Naive B cell (primary cell): ENCODE measurements around the gene MIER1. TPM values are rescaled to one million over a fixed set of nuclear protein-coding genes. Genes with fewer than 3 reads are reported as not detected.
"Not testable (repeated sequence)": the region's sequence is repeated elsewhere in the genome, so short reads cannot be mapped to it uniquely, and the experiment has no call there.

Experiments
- ATAC-seq, 2 donors: fragments of 150-1000 bp; cut with Tn5 transposase; 2 replicates each; pipeline ENCODE4 v1.10.0; 2021; ENCODE audit warnings: low read depth in 2 of 2, mild to moderate bottlenecking in 2 of 2, moderate library complexity in 2 of 2
- DNase-seq: peaks from one replicate; pipeline ENCODE4 v3.0.0; 2022
- H3K27ac Mint-ChIP-seq, 6 donors: one replicate each; pipeline ENCODE4 v1.8.0; 2020 to 2022; ENCODE audit warnings: mild to moderate bottlenecking in 6 of 6, mixed read lengths in 6 of 6, moderate library complexity in 5 of 6, inconsistent platforms in 2 of 6
- H3K27me3 Mint-ChIP-seq, 3 donors: one replicate each; pipeline ENCODE4 v1.8.0; 2021 to 2022; ENCODE audit warnings: mixed read lengths in 3 of 3, mild to moderate bottlenecking in 1 of 3
- H3K36me3 Mint-ChIP-seq, 2 donors: one replicate each; pipeline ENCODE4 v1.8.0; 2020 to 2022; ENCODE audit warnings: mixed read lengths in 2 of 2, inconsistent platforms in 1 of 2, mild to moderate bottlenecking in 1 of 2
- H3K4me1 Mint-ChIP-seq, 3 donors: one replicate each; pipeline ENCODE4 v1.8.0; 2020 to 2022; ENCODE audit warnings: mixed read lengths in 3 of 3, inconsistent platforms in 1 of 3, mild to moderate bottlenecking in 1 of 3, moderate library complexity in 1 of 3
- H3K4me3 Mint-ChIP-seq, 8 donors: one replicate each; pipeline ENCODE4 v1.8.0; 2020 to 2022; ENCODE audit warnings: mild to moderate bottlenecking in 8 of 8, mixed read lengths in 8 of 8, moderate library complexity in 8 of 8, inconsistent platforms in 2 of 8
- H3K9me3 Mint-ChIP-seq, 7 donors: one replicate each; pipeline ENCODE4 v1.8.0; 2020 to 2022; ENCODE audit warnings: mixed read lengths in 7 of 7, mild to moderate bottlenecking in 5 of 7, inconsistent platforms in 2 of 7, moderate library complexity in 1 of 7
- polyA plus RNA-seq, 6 donors: library from polyadenylated mRNA; unstranded; fragments of 300-500 nt; fragmentation: Illumina TruSeq; gene quantifications; one replicate each; pipeline ENCODE4 v1.2.3, GENCODE V29; 2021; ENCODE audit warnings: low read depth in 6 of 6

Gene MIER1
- 10 to 100 TPM; 21.1 to 40.5 (median 35.9) TPM for polyA plus RNA-seq

DNA sequence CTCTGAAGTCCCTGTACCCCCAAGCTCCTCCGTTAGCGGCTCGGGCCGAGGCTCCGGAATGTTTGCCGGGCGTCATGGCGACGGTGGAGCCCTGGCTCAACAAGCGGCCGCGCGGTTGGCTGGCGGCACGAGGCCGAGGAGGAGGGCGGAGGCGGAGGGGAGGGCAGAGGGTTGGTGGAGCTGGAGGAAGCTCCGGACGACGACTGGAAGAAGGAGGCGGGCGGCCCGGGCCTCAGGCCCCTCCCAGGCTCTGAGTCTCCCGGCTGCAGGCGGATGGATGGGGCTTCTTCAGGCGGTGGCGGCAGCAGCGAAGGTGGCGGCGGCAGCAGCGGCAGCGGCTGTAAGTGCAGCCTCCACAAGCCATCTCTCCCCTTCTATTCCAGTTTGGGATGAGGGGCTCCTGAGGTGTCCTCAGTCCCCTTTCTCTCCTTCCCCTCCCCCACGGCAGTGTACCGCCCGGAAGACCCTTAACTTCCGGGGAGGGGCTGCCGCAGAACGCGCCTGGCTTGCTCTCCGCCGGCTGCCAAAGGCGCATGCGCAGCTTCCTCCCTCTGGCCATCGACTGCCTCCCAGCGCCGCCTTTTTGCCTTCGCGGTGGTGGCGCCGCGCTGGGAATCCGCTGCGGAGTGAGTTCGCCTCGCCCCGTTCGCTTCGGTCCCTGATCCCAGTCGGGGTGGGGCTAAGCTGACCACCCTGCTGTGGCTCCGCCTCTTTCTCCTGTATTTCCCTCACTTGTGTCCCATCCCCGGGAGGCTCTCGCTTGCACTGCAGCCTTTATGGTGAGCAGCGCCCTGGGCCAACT, at the start of gene MIER1, which contains the start of gene DNAI4:
MIER1 (plus strand) TSS at position 235 of the 802 bp plus-strand sequence; CDS start at position 274, 39 bp downstream.
DNAI4 (minus strand) TSS at position 101 of the 802 bp plus-strand sequence; CDS start at position 76, 25 bp downstream.
- DNase-seq = peak; percentile 99
- peaks cover 23 to 31% (median 24%) of the 10 kb centered on the region in 3 donors for H3K4me1 Mint-ChIP-seq
- peak; percentile 91 to 93 for ATAC-seq
- no peaks in the 10 kb centered on the region for H3K27me3 Mint-ChIP-seq
- peak within 1 kb of the TSS; percentile 98 to 99 (median 98) for H3K27ac Mint-ChIP-seq
- no peaks in the 10 kb centered on the region for H3K36me3 Mint-ChIP-seq
- H3K4me3 Mint-ChIP-seq = peak within 1 kb of the TSS; percentile 95 to 99 (median 96)
- no peaks in the 10 kb centered on the region for H3K9me3 Mint-ChIP-seq

DNA sequence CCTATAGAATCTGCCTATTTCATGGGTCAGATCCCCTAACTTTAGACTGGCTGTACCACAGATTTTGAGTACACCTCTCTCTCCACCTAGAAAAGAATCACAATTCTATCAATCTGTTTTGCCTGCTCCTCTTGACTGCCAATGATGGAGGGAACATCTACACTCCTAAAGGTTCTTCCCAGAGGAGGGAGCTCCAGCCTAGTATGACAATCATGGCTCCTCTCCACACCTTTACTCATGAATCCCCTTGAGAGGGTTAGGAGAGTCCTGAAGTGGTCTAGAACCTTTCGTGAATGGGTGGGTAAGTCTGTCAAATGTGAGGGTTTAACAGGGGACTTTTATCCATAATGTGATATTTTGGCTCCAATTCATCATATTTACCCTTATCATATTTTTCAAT, 48.1 kb upstream of the MIER1 start:
- H3K27me3 Mint-ChIP-seq = no peaks in the 10 kb centered on the region
- H3K9me3 Mint-ChIP-seq = peaks cover 8 to 31% (median 14%) of the 10 kb centered on the region in 7 donors

DNA sequence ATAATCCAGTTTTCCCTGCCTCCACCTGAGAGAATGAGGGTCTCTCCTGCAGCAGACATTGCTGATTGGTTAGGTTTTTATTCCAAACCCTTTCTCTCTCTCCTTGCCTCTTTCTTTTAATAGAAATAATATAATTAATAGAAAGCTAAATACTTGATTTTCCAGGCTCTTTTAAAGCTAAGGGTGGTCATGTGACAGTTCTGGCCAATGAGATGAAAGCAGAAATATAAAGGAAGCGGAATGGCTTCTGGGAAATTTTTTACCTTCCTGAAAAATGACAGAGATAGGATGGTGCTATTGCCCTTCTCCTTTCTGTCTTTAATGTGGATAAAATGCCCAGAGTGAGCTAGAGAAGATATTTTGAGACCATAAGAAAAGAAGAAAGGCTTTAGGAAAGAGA, 35.8 kb upstream of the MIER1 start:
- H3K27ac Mint-ChIP-seq = no peak overlapping the region
- peaks cover 0 to 6% (median 1%) of the 10 kb centered on the region in 7 donors for H3K9me3 Mint-ChIP-seq
- peaks cover 0 to 8% (median 3%) of the 10 kb centered on the region in 3 donors for H3K4me1 Mint-ChIP-seq
- ATAC-seq = no peak
- DNase-seq = no peak
- H3K36me3 Mint-ChIP-seq = no peaks in the 10 kb centered on the region
- H3K4me3 Mint-ChIP-seq = no peak overlapping the region
- H3K27me3 Mint-ChIP-seq = no peaks in the 10 kb centered on the region

More for the DNA sequence above, 48.1 kb upstream of the MIER1 start:
- ATAC-seq (no peak), DNase-seq (no peak)
- H3K4me1 Mint-ChIP-seq = no peaks in the 10 kb centered on the region
- no peak overlapping the region for H3K27ac Mint-ChIP-seq
- H3K36me3 Mint-ChIP-seq = peaks cover 10% of the 10 kb centered on the region in 2 donors
- no peak overlapping the region for H3K4me3 Mint-ChIP-seq

DNA sequence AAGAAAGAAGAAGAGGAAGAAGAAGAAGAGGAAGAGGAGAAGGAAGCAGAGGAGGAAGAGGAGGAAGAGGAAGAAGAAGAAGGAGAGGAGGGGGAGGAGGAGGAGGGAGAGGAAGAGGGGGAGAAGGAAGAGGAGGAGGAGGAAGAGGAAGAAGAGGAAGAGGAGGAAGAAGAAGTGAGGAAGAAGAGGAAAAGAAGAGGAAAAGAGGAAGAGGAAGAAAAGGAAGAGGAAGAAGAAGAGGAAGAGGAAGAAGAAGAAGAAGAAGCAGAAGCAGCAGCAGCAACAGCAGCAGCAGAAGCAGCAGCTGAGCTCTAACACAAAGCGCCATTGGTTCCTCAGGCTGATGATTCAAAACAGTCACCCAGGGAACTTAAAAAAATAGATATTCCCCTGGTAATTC, 34.2 kb upstream of the MIER1 start:
- ATAC-seq (no peak), DNase-seq (no peak)
- Mint-ChIP-seq H3K27ac (peak overlapping the region in 1 of 6 donors; percentile 91), H3K36me3 (no peaks in the 10 kb centered on the region), H3K4me1 (peaks cover 0 to 8% (median 3%) of the 10 kb centered on the region in 3 donors), H3K27me3 (no peaks in the 10 kb centered on the region), H3K4me3 (no peak overlapping the region), H3K9me3 (peaks cover 0 to 6% (median 1%) of the 10 kb centered on the region in 7 donors)

DNA sequence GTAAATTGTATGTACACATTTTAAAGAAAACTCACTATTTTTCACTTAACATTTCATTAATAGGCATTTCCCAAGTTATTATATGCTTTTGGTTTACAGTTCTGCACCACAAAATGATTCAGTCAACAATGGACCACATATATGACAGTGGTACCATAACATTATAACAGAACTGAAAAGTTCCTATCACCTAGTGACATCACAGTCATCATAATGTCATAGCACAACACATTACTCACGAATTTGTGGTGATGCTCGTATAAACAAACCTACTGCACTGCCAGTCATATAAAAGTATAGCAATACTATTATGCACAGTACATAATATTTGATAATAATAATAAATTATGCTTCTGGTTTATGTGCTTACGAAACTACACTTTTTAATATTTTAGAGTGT, 31.1 kb upstream of the MIER1 start:
- Mint-ChIP-seq H3K4me1 (peaks cover 0 to 8% (median 3%) of the 10 kb centered on the region in 3 donors), H3K27me3 (no peaks in the 10 kb centered on the region), H3K27ac (no peak overlapping the region), H3K9me3 (peaks cover 0 to 6% (median 1%) of the 10 kb centered on the region in 7 donors), H3K36me3 (no peaks in the 10 kb centered on the region), H3K4me3 (no peak overlapping the region)
- ATAC-seq = no peak
- no peak for DNase-seq

DNA sequence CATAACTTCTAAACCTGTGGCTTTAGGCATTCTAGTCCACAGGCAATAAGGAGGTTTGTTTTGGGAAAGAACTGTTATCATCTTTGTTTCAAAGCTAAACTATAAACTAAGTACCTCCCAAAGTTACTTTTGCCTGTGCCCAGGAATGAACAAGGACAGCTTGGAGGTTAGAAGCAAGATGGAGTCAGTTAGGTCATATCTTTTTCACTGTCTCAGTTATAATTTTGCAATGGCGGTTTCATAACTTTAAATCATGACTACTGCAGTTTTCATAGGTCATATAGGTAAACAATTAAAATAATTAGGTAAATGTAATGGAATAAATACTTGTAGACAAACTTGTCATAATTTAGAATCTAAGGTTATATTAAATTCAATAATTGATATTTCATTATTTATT, 9.6 kb upstream of the MIER1 start:
- H3K27ac Mint-ChIP-seq, H3K4me3 Mint-ChIP-seq, ATAC-seq, DNase-seq, H3K36me3 Mint-ChIP-seq, H3K4me1 Mint-ChIP-seq, H3K27me3 Mint-ChIP-seq: not testable (repeated sequence)
- H3K9me3 Mint-ChIP-seq = peaks cover 0 to 11% (median 3%) of the 10 kb centered on the region in 7 donors

DNA sequence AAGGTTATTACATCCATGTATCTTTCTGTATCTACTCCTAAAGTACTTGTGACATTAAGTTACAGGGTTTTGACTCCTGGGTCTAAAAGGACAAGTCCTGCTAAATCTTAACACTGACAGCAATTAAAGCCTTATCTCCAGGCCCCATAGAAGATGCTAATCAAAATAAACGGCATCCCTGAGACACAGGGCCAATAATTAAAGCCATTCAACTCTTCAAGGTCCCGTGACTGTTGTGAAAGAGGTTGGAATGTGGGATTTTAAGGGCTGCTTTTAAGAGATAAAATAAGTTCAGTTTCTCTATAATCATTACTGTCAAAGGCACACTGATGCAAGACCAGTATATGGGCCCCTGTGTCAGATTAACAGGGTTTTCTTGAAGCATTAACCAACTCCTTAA, 8.5 kb upstream of the MIER1 start:
- H3K36me3 Mint-ChIP-seq = peaks cover 0 to 8% of the 10 kb centered on the region in 2 donors
- ATAC-seq (no peak), DNase-seq (no peak)
- no peaks in the 10 kb centered on the region for H3K4me1 Mint-ChIP-seq
- no peak overlapping the region for H3K4me3 Mint-ChIP-seq
- H3K27me3 Mint-ChIP-seq = no peaks in the 10 kb centered on the region
- peaks cover 0 to 11% (median 3%) of the 10 kb centered on the region in 7 donors for H3K9me3 Mint-ChIP-seq
- no peak overlapping the region for H3K27ac Mint-ChIP-seq

DNA sequence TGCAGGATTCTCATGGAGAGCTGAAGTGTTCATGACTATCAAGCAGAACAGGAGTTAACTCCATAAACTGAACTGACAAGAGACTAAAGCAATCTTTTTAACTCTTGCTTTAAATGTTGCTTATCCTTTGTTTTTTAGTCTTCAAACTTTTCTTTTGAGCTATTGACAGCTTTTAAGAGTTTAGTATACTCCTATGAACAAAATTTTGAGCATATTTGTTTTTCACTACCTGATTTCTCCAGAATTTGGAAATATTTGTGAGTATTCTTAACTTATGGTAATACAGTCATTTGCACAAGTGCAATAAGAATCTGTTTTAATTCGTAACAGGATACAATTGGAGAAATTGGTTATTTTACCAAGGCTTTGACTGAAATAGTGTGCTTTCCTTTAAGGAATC, 7.3 kb upstream of the MIER1 start:
- Mint-ChIP-seq H3K27me3 (no peaks in the 10 kb centered on the region), H3K36me3 (peaks cover 0 to 6% of the 10 kb centered on the region in 2 donors), H3K4me1 (no peaks in the 10 kb centered on the region), H3K4me3 (no peak overlapping the region), H3K9me3 (peaks cover 0 to 11% (median 3%) of the 10 kb centered on the region in 7 donors), H3K27ac (no peak overlapping the region)
- no peak for DNase-seq
- no peak for ATAC-seq

DNA sequence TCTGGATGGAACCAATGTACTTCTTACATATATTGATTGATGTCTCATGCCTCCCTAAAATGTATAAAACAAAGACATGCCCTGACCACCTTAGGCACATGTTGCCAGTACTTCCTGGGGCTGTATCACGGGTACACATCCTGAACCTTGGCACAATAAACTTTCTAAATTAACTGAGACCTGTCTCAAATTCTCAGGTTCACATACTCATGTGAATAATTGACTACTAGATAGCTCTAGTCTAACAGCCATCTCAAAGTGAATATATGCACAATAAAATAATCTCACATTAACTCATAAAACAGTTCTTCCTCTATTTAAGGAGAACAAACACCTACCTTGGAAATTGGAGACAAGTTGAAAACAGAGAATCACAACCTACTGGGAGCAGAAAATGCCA, 5.7 kb upstream of the MIER1 start:
- H3K4me3 Mint-ChIP-seq = peak overlapping the region in 1 of 8 donors; percentile 6
- peaks cover 5 to 8% (median 6%) of the 10 kb centered on the region in 3 donors for H3K4me1 Mint-ChIP-seq
- peaks cover 0 to 11% (median 3%) of the 10 kb centered on the region in 7 donors for H3K9me3 Mint-ChIP-seq
- no peaks in the 10 kb centered on the region for H3K27me3 Mint-ChIP-seq
- peaks cover 0 to 4% of the 10 kb centered on the region in 2 donors for H3K36me3 Mint-ChIP-seq
- no peak for DNase-seq
- peak overlapping the region in 1 of 6 donors; percentile 49 for H3K27ac Mint-ChIP-seq
- ATAC-seq = no peak

DNA sequence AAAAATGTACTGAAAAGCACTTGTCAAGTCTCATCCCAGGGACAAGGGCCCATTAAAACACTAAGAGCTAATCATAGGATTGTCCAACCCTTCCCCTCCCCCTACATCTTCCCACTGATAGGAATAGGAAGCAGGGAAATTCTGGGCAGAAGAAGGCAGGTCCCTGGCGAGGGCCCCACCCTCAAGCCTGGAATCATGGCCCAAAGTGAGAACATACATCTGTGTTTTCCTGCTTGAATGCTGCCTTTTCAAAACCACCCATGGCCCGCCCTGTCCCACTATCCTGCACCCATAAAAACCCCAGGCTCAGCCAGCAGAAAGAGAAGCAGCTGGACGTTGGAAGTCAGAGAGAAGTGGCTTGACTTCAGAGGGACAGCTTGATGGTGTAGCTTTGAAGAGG, 5.0 kb upstream of the MIER1 start:
- no peak overlapping the region for H3K27ac Mint-ChIP-seq
- no peak for ATAC-seq
- H3K9me3 Mint-ChIP-seq = peaks cover 0 to 11% (median 3%) of the 10 kb centered on the region in 7 donors
- no peak for DNase-seq
- no peak overlapping the region for H3K4me3 Mint-ChIP-seq
- H3K27me3 Mint-ChIP-seq = no peaks in the 10 kb centered on the region
- H3K4me1 Mint-ChIP-seq = peaks cover 6 to 15% (median 9%) of the 10 kb centered on the region in 3 donors
- peaks cover 0 to 4% of the 10 kb centered on the region in 2 donors for H3K36me3 Mint-ChIP-seq

DNA sequence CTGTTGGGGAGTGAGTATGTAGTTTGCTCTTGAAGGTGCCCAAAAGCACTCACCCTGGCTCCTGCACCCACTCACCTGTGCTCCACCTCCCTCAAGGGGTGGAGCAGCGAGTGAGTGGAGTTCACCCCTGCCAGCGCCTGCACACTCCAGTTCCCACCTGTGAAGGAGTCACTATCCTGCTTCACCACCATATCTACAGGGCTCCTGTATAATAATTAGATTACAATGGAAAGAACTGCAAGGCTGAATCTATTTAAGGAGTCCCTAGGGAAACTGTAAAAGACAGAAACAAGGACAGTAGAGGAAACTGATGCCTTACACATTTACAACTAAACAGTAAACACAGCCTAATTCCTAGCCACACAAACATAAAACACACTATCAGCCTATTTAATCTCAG, 4.2 kb upstream of the MIER1 start:
- no peak for ATAC-seq
- peaks cover 11 to 17% (median 13%) of the 10 kb centered on the region in 3 donors for H3K4me1 Mint-ChIP-seq
- H3K36me3 Mint-ChIP-seq = peaks cover 0 to 4% of the 10 kb centered on the region in 2 donors
- no peak overlapping the region for H3K27ac Mint-ChIP-seq
- no peaks in the 10 kb centered on the region for H3K27me3 Mint-ChIP-seq
- H3K4me3 Mint-ChIP-seq = peak overlapping the region in 1 of 8 donors; percentile 73
- H3K9me3 Mint-ChIP-seq = peaks cover 0 to 11% (median 3%) of the 10 kb centered on the region in 7 donors
- no peak for DNase-seq

DNA sequence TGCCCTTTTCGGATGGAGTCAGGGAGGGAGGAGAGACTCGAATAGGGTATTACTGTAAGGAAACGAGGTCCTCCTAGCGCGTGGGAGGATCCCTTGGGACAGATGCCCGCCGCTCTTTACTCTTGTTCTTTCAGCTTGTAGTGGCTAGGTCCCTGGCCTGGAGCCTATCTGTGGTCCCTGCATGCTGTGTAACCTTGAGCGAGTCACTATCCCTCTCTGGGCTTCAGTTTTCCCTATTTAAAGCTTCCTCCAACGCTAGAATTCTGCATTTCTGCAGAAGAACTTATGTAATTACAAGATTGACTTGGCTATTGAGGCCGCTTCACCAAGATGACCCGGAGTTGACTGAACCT, 744 bp downstream of the MIER1 start:
- no peaks in the 10 kb centered on the region for H3K27me3 Mint-ChIP-seq
- H3K9me3 Mint-ChIP-seq = no peaks in the 10 kb centered on the region
- ATAC-seq = no peak
- H3K4me3 Mint-ChIP-seq = peak overlapping the region; percentile 95 to 99 (median 96)
- H3K27ac Mint-ChIP-seq = peak overlapping the region; percentile 98 to 99 (median 98)
- no peaks in the 10 kb centered on the region for H3K36me3 Mint-ChIP-seq
- no peak for DNase-seq
- peaks cover 23 to 31% (median 24%) of the 10 kb centered on the region in 3 donors for H3K4me1 Mint-ChIP-seq

DNA sequence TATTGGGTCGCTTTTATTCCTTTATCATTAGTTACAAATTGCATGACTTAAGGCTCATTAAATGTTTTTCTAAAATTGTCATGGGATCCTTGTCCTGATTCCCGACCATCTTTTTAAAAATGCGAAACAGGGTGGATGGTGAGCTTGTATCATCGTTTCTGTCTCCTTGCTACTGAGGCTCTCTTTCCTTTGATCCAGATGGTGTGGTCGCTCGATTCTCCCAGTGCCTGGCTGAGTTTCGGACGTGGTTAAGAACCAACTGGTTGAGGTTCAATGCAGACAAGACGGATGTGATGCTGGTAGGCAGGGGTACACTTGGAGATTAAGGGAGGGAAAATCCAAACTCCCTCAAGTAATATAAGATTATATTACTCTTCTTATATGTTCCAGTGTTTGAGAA, 1.2 kb downstream of the MIER1 start:
- Mint-ChIP-seq H3K4me3 (peak overlapping the region; percentile 95 to 99 (median 96)), H3K27ac (peak overlapping the region in 3 of 6 donors; percentile 47 to 98 (median 98)), H3K36me3 (no peaks in the 10 kb centered on the region), H3K27me3 (no peaks in the 10 kb centered on the region), H3K4me1 (peaks cover 25 to 34% (median 26%) of the 10 kb centered on the region in 3 donors), H3K9me3 (no peaks in the 10 kb centered on the region)
- no peak for ATAC-seq
- no peak for DNase-seq

DNA sequence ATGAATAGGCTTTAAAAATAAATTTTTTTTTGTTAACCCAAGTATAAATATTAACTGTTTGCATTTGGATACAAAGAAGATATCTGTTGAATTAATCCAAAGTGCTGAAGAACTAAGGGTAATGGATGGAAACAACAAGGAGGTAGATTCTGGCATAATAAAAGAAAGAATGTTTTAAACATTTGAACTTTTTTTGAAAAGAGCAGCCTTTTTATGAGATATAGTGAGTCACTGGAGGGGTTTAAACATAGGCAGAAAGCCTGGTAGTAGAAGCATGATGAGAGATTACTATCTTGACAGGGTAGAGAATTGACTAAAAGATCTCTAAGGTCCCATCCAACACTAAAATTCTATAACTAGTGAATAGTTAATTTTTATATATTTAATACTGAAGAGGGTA, 2.7 kb downstream of the MIER1 start:
- H3K9me3 Mint-ChIP-seq = no peaks in the 10 kb centered on the region
- H3K36me3 Mint-ChIP-seq = no peaks in the 10 kb centered on the region
- H3K4me1 Mint-ChIP-seq = peaks cover 40 to 50% (median 42%) of the 10 kb centered on the region in 3 donors

More for the DNA sequence above, 2.7 kb downstream of the MIER1 start:
- Mint-ChIP-seq H3K27me3 (no peaks in the 10 kb centered on the region), H3K27ac (peak overlapping the region in 1 of 6 donors; percentile 62), H3K4me3 (peak overlapping the region in 1 of 8 donors; percentile 99)
- no peak for DNase-seq
- no peak for ATAC-seq
